Measurements from ENCODE around the gene SMIM14.
"Not testable (repeated sequence)": the region's sequence is repeated elsewhere in the genome, so short reads cannot be mapped to it uniquely, and the experiment has no call there.

Gene SMIM14

DNA sequence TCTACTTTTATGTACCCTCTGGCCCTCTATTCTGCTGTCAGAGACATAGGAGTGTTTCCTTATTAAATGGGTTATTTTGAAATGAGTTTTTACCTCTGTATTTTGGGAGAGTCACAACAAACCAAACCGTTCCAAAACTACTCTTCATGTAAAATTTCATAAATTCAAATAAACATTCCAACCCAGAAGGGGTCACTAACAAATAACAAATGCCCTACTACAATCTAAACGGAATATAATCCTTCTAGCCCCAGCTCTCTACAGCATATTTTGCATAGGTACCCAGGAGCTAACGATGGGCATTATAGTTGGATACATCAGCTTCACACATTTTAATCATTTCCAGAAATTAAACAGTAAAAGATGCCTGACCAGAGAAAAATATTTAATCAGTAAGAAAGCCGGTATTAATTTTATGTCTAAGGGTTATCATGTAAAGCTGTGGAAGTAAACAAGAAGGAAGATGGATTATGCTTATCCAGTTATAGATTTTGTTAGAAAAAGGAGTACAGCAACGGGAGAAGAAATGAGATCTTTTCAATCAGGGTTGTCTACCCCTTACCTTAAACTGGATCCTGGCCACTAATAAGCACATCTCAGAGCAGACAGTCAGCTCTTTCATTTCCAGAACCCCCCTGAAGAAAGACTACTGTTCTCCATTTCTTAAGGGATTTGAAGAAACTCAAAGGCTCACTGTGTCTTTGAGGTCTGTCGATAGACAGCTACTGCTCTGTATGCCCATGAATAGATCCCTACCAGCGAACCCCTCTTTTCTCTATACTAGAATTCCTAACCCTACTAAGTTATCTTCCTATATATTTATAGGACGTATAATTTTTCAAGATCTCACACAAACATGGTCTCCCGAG is 112.6 kb downstream of the SMIM14 start:
- DNase-seq (ENCODE audit: insufficient read length, low spot score) (no peak), FAIRE-seq (no peak)

DNA sequence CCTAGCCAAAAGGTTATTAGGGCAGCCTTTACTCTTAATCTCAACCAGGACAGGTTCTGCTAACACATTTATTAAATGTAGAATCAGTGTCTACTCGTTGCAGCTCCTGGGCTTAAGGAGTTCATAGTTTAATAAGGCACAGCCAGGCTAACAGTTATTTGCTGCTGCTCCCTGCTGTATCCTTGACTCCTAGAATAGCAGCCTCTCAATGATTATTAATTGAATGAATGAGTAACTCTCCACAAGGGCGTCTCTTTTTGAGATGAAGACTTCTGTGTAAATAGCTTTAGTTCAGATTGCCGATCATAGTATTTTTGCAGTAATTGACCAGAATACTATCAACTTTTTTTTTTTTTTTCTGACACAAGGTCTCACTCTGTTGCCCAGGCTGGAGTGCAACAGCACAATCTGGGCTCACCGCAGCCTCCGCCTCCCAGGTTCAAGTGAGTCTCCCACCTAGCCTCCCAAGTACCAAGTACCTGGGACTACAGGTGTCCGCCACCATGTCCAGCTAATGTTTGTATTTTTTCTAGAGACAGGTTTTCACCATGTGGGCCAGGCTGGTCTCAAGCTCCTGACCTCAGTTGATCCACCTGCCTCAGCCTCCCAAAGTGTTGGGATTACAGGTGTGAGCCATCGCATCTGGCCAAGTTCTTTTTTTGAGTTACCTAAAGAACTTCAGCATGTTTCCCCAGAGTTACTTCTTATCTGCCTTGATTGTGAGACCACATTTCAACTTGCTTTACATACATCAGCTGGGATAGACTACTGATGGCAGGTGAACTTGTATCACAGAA is 114.3 kb downstream of the SMIM14 start:
- DNase-seq (ENCODE audit: insufficient read length, low spot score) (no peak), FAIRE-seq (no peak)
- TF ChIP-seq POLR2A (IDR thresholded peaks at IDR 0.05; ENCODE audit: low read depth, low read length), result no peak

More for the DNA sequence above, 112.6 kb downstream of the SMIM14 start:
- TF ChIP-seq POLR2A (IDR thresholded peaks at IDR 0.05; ENCODE audit: low read depth, low read length), result no peak

DNA sequence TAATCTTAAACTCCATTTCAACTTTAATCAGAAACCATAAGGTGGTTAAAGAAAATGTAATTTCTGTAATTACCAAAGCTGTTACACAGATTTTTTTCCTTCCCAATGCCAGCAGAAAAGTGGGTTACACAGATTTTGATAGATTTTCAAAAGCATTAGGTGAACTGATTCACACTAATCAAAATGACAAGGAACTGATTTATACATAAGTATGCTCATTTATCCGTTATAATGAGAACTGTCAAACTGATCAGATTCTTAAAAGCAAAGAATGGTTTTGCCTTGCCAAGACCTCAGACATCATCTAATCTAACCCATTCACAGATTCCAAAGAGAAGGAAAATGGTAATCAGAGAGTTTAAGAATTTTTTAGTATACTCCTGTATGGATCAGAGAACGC is 116.6 kb downstream of the SMIM14 start:
- TF ChIP-seq POLR2A (IDR thresholded peaks at IDR 0.05; ENCODE audit: low read depth, low read length), result no peak
- no peak for DNase-seq (ENCODE audit: insufficient read length, low spot score)
- FAIRE-seq, result no peak

DNA sequence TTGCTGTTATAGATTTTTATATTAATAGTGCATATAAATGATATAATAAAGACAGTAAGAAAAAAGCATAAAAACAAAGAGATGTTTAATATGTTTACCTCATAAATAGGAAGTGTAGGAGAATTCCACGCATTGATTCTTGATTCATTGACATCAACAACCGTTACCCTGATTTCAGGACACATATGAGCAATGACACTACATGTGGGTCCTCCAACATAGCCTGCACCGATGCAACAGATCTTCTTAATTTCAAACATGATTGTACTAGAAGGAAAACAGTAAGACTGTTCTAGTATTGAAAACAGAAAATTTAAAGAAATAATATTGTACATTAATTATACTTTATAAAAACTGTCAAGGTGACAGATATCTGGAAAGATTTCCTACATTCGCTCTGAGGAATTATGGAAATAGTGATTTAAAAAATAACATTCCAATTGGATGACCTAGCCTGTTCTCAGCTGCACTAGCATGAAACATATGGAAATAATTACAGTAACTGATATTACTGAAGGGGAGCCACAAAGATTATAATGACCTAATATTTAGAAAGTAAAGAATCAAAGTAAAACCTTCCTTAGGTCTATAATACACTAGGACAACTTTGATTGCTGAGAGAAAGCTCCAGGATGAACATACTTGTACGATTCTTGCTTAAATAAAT is 117.3 kb downstream of the SMIM14 start:
- TF ChIP-seq POLR2A (IDR thresholded peaks at IDR 0.05; ENCODE audit: low read depth, low read length), result no peak
- FAIRE-seq (no peak), DNase-seq (ENCODE audit: insufficient read length, low spot score) (no peak)

DNA sequence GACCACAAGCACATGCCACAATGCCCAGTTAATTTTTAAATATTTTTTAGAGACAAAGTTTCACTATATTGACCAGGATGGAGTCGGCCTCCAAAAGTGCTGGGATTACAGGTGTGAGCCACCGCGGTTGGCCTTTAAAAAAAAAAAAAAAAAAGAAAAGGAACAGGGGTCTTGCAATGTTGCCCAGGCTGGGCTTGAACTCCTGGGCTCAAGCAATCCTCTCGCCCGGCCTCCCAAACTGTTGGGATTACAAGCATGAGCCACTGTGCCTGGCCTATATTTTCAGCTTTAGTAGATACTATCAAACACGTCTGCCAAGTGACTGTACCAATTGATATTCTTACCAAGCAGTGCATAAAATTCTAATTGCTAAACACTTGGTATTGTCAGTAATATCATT is 120.2 kb downstream of the SMIM14 start:
- no peak for DNase-seq (ENCODE audit: insufficient read length, low spot score)
- FAIRE-seq, result no peak
- no peak for TF ChIP-seq POLR2A (IDR thresholded peaks at IDR 0.05; ENCODE audit: low read depth, low read length)

DNA sequence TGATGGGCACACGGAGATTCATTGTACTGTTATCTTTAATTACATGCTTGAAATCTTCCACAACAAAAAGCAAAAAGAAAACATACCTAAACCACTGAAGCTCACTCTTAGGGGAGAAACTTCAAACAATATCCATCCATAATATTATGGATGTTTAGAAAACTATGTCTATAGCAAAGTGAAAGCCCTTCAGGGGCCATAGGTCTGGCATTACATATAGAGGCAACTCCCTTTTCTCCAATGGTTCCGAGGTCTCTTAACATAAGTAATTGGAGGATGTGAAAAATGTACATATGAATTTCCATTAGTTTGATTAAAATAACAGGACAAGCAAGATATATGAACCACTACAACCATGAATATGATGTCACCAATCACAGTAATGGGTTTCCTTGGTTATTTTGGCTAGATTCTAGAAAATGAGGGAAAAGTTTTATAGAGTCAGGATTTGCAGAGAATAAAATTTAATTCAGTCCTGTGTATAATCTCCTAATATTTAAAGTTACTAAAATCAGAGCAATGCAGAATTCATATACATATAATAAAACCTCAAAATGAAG is 122.2 kb downstream of the SMIM14 start:
- no peak for TF ChIP-seq POLR2A (IDR thresholded peaks at IDR 0.05; ENCODE audit: low read depth, low read length)
- no peak for DNase-seq (ENCODE audit: insufficient read length, low spot score)
- no peak for FAIRE-seq

DNA sequence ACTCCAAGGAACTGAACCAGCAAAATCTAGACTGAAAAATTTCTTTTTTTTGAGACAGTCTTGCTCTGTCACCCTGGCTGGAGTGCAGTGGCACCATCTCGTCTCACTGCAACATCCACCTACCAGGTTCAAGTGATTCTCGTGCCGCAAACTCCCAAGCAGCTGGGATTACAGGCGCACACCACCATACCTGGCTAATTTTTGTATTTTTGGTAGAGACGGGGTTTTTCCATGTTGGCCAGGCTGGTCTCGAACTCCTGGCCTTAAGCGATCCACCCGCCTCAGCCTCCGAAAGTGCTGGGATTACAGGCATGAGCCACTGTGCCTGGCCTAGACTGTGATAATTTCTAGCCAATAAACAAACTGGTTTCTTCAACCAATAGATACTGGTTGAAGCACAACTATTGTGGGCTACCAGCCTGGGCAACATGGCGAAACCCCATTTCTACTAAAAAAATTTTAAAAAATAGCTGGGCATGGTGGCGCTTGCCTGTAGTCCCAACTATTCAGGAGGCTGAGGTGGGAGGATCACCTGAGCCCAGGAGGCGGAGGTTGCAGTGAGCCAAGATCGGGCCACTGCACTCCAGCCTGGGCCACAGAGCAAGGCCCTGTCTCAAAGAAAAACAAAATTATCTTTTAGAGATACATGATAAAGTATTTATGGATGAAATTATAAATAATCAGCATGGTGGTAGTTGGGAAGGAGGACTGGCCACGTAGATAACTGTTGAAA is 122.8 kb downstream of the SMIM14 start:
- not testable (repeated sequence) for FAIRE-seq; DNase-seq (ENCODE audit: insufficient read length, low spot score)

DNA sequence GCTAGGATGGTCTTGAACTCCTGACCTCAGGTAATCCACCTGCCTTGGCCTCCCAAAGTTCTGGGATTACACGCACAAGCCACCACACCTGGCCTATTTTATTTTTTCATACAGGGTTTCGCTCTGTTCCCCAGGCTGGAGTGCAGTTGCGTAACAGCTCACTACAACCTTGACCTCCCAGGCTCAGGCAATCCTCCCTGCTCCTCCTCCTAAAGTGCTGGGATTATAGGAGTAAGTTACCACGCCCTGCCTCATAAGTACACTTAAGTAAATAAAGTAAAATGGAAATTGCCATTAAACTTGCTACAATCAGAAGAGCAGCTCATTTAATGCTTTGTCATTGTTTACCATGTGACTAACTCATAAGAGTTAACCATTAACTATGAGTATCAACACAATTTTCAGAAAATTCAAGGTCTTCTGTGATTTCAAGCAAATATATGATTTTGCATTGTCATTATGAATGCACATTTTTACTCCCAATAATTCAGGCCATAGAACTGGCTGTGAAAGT is 123.7 kb downstream of the SMIM14 start:
- FAIRE-seq, result no peak

DNA sequence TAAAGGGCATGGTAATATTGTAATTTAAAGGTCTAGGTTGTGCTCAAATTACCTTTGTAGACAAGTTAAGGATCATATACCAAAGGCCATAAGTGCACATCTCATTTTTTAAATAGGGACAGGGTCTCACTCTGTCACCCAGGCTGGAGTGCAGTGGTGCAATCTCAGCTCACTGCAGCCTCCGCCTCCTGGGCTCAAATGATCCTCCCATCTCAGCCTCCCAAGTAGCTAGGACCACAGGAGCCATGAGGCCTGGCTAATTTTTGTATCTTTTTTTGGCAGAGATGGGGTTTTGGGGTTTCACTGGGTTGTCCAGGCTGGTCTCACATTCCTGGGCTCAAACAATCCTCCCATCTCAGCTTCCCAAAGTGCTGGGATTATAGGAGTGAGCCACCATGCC is 124.4 kb downstream of the SMIM14 start:
- FAIRE-seq; DNase-seq (ENCODE audit: insufficient read length, low spot score): not testable (repeated sequence)

More for the DNA sequence above, 123.7 kb downstream of the SMIM14 start:
- TF ChIP-seq POLR2A (IDR thresholded peaks at IDR 0.05; ENCODE audit: low read depth, low read length), result no peak
- DNase-seq (ENCODE audit: insufficient read length, low spot score), result no peak

DNA sequence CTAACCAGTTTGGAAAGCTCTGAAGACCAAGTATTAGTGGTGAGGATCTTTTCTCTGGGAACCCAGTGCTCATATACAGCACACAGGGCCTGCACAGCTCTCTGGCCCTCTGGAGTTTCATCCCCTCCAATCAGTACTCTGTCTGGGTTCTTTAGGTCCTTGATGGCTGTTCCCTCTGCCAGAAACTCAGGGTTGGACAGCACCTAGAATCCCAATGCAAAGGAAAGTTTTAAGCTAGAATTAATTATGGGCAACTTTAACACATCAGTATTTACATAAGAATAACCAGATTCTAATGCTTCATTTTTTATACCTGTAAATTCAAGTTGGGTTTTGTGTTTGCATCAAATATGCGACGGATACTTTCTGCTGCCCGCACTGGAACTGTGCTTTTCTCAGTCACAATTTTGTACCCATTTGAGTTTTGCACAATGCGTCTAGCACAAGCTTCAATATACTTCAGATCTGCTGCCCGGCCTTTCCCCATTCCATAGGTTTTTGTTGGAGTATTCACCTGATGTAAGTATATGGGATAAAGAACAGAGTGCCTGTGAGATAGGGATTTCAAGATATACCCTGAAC is 128.2 kb downstream of the SMIM14 start:
- DNase-seq (ENCODE audit: insufficient read length, low spot score), result no peak
- FAIRE-seq, result no peak
- no peak for TF ChIP-seq POLR2A (IDR thresholded peaks at IDR 0.05; ENCODE audit: low read depth, low read length)

DNA sequence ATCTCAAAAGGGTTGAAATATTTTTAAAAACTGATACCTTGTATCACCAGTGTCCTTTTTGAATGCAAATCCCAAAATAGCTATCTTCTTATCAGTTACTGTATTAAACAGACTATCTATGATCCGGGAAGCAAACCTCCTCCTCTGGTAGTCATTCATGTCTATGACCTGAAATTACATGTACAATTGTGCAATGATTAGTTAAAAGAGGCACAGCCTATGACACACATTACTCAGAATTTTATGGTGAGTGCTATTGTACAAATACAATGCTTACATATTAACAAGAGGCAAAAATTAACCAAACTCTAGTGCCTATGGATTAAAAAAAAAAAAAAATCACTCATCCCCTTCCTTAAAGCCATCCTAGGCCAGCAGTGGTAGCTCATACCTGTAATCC is 133.1 kb downstream of the SMIM14 start:
- TF ChIP-seq POLR2A (IDR thresholded peaks at IDR 0.05; ENCODE audit: low read depth, low read length), result no peak
- no peak for DNase-seq (ENCODE audit: insufficient read length, low spot score)
- no peak for FAIRE-seq

DNA sequence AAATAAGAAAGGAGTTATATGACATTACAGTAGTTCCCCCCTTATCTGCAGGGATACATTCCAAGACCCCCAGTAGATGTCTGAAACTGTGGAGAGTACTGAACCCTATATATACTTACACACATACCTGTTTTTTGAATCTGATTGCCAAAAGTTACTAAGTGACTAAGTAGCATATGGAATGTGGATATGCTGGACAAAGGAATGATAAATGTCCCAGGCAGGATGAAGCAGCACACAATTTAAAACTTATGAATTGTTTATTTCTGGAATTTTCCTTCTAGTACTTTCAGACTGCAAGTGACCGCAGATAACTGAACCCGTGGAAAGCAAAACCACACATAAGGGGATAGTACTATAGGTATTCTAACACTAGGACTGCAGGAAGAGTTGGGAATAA is 134.1 kb downstream of the SMIM14 start:
- no peak for TF ChIP-seq POLR2A (IDR thresholded peaks at IDR 0.05; ENCODE audit: low read depth, low read length)
- FAIRE-seq (no peak), DNase-seq (ENCODE audit: insufficient read length, low spot score) (no peak)

DNA sequence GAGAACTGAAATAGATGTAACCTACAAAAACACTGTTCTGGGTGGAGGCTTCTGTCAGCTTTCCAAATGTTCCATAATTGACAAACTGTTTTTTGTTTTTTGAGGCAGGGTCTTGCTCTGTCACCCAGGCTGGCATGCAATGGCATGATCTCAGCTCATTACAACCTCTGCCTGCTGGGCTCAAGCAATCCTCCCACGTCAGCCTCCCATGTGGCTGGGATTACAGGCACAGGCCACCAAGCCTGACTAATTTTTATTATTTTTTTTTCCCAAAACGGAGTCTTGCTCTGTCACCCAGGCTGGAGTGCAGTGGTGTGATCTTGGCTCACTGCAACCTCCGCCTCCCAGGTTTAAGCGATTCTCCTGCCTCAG is 136.0 kb downstream of the SMIM14 start:
- FAIRE-seq; DNase-seq (ENCODE audit: insufficient read length, low spot score): not testable (repeated sequence)
